HepG2 (cell line): ENCODE measurements around the gene PPRC1. TPM values are rescaled to one million over a fixed set of nuclear protein-coding genes. Genes with fewer than 3 reads are reported as not detected.

ENCODE experiments used
- ATAC-seq: fragments of 200-7000 bp; cut with Tn5 transposase; 3 replicates; pipeline ENCODE4 v1.9.1; 2020; ENCODE audit warnings: mild to moderate bottlenecking, moderate library complexity
- BruUV-seq: library from RNA; stranded (reverse); fragments of 400-500 nt; replicated peaks from 2 replicates; lab custom pipeline; 2021; lab: Mats Ljungman, UMichigan
- CTCF ChIA-PET: fragments of 300-600 bp; formaldehyde crosslinking; extraction: SDS; loops from one replicate; lab custom pipeline; 2021; ENCODE audit warnings: low total read pairs, inconsistent platforms, low intra/inter-chr PET ratio; lab: Yijun Ruan, JAX
- POLR2A ChIA-PET: fragments of 350-600 bp; sonication (Branson Sonifier 250); formaldehyde crosslinking; loops from one replicate; lab custom pipeline; 2020; ENCODE audit warnings: antibody characterized with exemption, inconsistent platforms; lab: Yijun Ruan, JAX
- DNase-seq: peaks from one replicate; pipeline ENCODE4 v3.0.0-alpha.2; 2015; ENCODE audit warnings: low spot score
- FAIRE-seq: peaks from 3 replicates; lab custom pipeline; 2011; peaks lifted over from hg19 to GRCh38; lab: Jason Lieb, UNC
- H2AFZ ChIP-seq: one replicate; pipeline ENCODE4 v1.6.1; 2011; ENCODE audit warnings: low read length, inconsistent platforms
- H3K27ac ChIP-seq: fragments of 300-600 bp; 3 replicates; pipeline ENCODE4 v1.8.0; 2011; ENCODE audit warnings: mixed run types, mild to moderate bottlenecking, mixed read lengths, low read length, inconsistent platforms; ENCODE audit not compliant: insufficient read depth; ENCODE audit errors: extremely low read length
- H3K27me3 ChIP-seq, 2 experiments: fragments of 200-600 bp in 1 of 2; 2 replicates in 1 of 2; 3 replicates in 1 of 2; pipeline versions ENCODE4 v1.6.0 to v1.8.0; 2011; ENCODE audit warnings: low read length in 2 of 2, mild to moderate bottlenecking in 2 of 2, moderate library complexity in 2 of 2, inconsistent platforms in 1 of 2; ENCODE audit not compliant: insufficient read depth in 2 of 2, control insufficient read depth in 1 of 2
- H3K36me3 ChIP-seq, 2 experiments: fragments of 200-600 bp in 1 of 2; replicated peaks in 1 of 2; 2 replicates in 1 of 2; 3 replicates in 1 of 2; pipeline versions ENCODE4 v1.5.1 to v1.8.0; 2011; ENCODE audit warnings: low read length in 2 of 2, inconsistent platforms in 1 of 2; ENCODE audit not compliant: insufficient read depth in 2 of 2, control insufficient read depth in 1 of 2
- H3K4me1 ChIP-seq: 2 replicates; pipeline ENCODE4 v1.5.1; 2012; ENCODE audit warnings: low read length, inconsistent platforms; ENCODE audit not compliant: insufficient read depth
- H3K4me2 ChIP-seq: 2 replicates; pipeline ENCODE4 v1.6.0; 2011; ENCODE audit warnings: low read depth, low read length, inconsistent platforms
- H3K4me3 ChIP-seq, 3 experiments: fragments of 200-600 bp in 1 of 3; sonication (generic), shearing (Covaris generic) in 1 of 3; replicated peaks in 1 of 3; 2 replicates each; pipeline ENCODE4 v1.5.1; 2011 to 2016; ENCODE audit warnings: low read length in 3 of 3, inconsistent platforms in 2 of 3, low read depth in 2 of 3, mild to moderate bottlenecking in 2 of 3, control low read depth in 1 of 3, mixed read lengths in 1 of 3; ENCODE audit not compliant: insufficient read depth in 1 of 3
- H3K79me2 ChIP-seq: one replicate; pipeline ENCODE4 v1.6.1; 2011; ENCODE audit warnings: low read length, inconsistent platforms; ENCODE audit not compliant: insufficient read depth
- H3K9ac ChIP-seq: 2 replicates; pipeline ENCODE4 v1.6.0; 2011; ENCODE audit warnings: mild to moderate bottlenecking, low read depth, low read length, inconsistent platforms; ENCODE audit not compliant: insufficient read depth
- H3K9me3 ChIP-seq: 2 replicates; pipeline ENCODE4 v1.5.1; 2012; ENCODE audit warnings: mild to moderate bottlenecking, low read length
- H4K20me1 ChIP-seq: 2 replicates; pipeline ENCODE4 v1.6.0; 2011; ENCODE audit warnings: inconsistent platforms, mild to moderate bottlenecking, low read length, moderate library complexity; ENCODE audit not compliant: insufficient read depth
- ATRX ChIP-seq: sonication (generic); formaldehyde crosslinking; IDR thresholded peaks from 2 replicates; pipeline ENCODE4 v1.4.0; 2020; ENCODE audit warnings: missing genetic modification reagents, borderline replicate concordance
- CEBPB ChIP-seq: IDR thresholded peaks from 2 replicates; pipeline ENCODE4 v1.6.1; 2011; ENCODE audit warnings: low read depth, low read length, improper control_type of control experiment, borderline replicate concordance
- ESRRA ChIP-seq: sonication (generic); formaldehyde crosslinking; IDR thresholded peaks from 2 replicates; pipeline ENCODE4 v1.5.1; 2020; ENCODE audit warnings: mild to moderate bottlenecking, low read depth, missing genetic modification reagents
- FOXA3 ChIP-seq: IDR thresholded peaks from 2 replicates; pipeline ENCODE4 v1.6.1; 2016; ENCODE audit warnings: missing genetic modification reagents, missing compliant biosample characterization
- FOXK1 ChIP-seq: sonication (generic); formaldehyde crosslinking; IDR thresholded peaks from 2 replicates; pipeline ENCODE4 v1.4.0; 2020; ENCODE audit warnings: low read depth, missing genetic modification reagents, borderline replicate concordance
- NFYB ChIP-seq: sonication (generic); formaldehyde crosslinking; IDR thresholded peaks from 2 replicates; pipeline ENCODE4 v1.4.0; 2020; ENCODE audit warnings: missing genetic modification reagents
- SNRNP70 ChIP-seq: fragments of 200-400 bp; formaldehyde crosslinking; IDR thresholded peaks from 2 replicates; pipeline ENCODE4 v1.6.1; 2017; ENCODE audit warnings: mild to moderate bottlenecking, low read depth, low read length, moderate library complexity
- ZNF569 ChIP-seq: sonication (generic); formaldehyde crosslinking; IDR thresholded peaks from 2 replicates; pipeline ENCODE4 v1.5.0; 2020; ENCODE audit warnings: mild to moderate bottlenecking, missing genetic modification reagents, moderate library complexity, borderline replicate concordance
- ZSCAN12 ChIP-seq: sonication (generic); formaldehyde crosslinking; IDR thresholded peaks from 2 replicates; pipeline ENCODE4 v1.9.0; 2021; ENCODE audit warnings: mild to moderate bottlenecking, missing genetic modification reagents
- WGBS: methylation state at CpG from one replicate; pipeline ENCODE4 v1.1.6; 2017; ENCODE audit warnings: low lambda C conversion rate; 5-methylcytosine and 5-hydroxymethylcytosine counted together
- in situ Hi-C: cut with HindIII; loops from 2 replicates; pipeline ENCODE4 v1.10.0; 2017; ENCODE audit warnings: low pct_unique_long_range_greater_than_20kb; ENCODE audit not compliant: extremely low pct_ligation_motif_present
- intact Hi-C: fragments of 100-400 bp; cut with micrococcal nuclease; formaldehyde crosslinking; loops from one replicate; pipeline ENCODE4 v1.10.0; 2022; ENCODE audit not compliant: unreplicated experiment
- polyA plus RNA-seq, 8 experiments: library from polyadenylated mRNA; depleted of rRNA in 3 of 8; stranded (reverse) in 7 of 8; unstranded in 1 of 8; fragments of >200 nt; fragmentation: Illumina TruSeq in 4 of 8; extraction: Trizol in 4 of 8; gene quantifications; 2 replicates each; pipeline versions ENCODE4 v1.2.1 to v1.2.3, GENCODE V29; 2011 to 2016; ENCODE audit warnings: low read depth in 4 of 8, missing spikeins in 1 of 8, mixed read lengths in 1 of 8; ENCODE audit not compliant: insufficient read depth in 1 of 8
- total RNA-seq, 5 experiments: library from RNA; depleted of rRNA; stranded (reverse); fragments of >200 nt; fragmentation: Illumina TruSeq; extraction: Trizol; gene quantifications; 2 replicates each; pipeline ENCODE4 v1.2.3, GENCODE V29; 2016; ENCODE audit warnings: low read depth in 1 of 5
- TF ChIP-seq, protein P1 (sequence below): sonication (generic); formaldehyde crosslinking; IDR thresholded peaks from 2 replicates; pipeline ENCODE4 v1.4.0; 2020; ENCODE audit warnings: mild to moderate bottlenecking, missing genetic modification reagents
- TF ChIP-seq, protein P2 (sequence below): sonication (generic); formaldehyde crosslinking; IDR thresholded peaks from 2 replicates; pipeline ENCODE4 v1.4.0; 2020; ENCODE audit warnings: mild to moderate bottlenecking, low read depth, missing genetic modification reagents
- TF ChIP-seq, protein P3 (sequence below), 2 experiments: fragments of 450-650 bp in 1 of 2; sonication (generic) in 1 of 2; formaldehyde crosslinking in 1 of 2; IDR thresholded peaks; 2 replicates each; pipeline versions ENCODE4 v1.6.1 to v1.8.0; 2016 to 2022; ENCODE audit warnings: antibody characterized with exemption in 1 of 2, mild to moderate bottlenecking in 1 of 2, missing genetic modification reagents in 1 of 2

PPRC1 gene
- total and polyA plus RNA-seq, 2 of the 13 experiments (the other 11 are each of a cell fraction or from before 2014, with no cell fraction given): 18.7 to 24.2 TPM

DNA sequence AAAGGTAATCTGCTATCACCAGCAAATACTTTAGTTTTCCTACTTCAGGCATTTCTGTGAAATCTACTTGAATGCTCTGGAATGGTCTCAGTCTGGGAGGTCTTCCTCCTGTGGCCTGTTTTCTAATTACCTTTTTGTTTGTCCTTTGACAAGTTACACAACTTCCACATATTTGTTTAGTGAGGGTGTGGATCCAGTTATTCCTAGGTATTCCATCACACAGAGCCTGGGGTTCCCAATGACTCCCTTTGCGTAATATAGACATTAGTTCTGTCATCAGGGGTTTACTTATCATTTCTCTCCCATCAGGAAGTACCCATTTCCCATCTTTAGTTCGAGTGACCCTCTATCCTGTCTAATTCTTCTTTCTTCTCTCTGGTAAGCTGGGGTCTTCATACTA is 65.2 kb downstream of the PPRC1 start:
- CTCF ChIA-PET: no interaction called here
- ATAC-seq (no peak), FAIRE-seq (no peak), DNase-seq (peak; percentile 20)
- H3K9ac ChIP-seq: no peak overlapping the region
- intact Hi-C loops (no loop called here), in situ Hi-C loops (no loop called here)
- no peaks in the 10 kb centered on the region; the same call in 1 of the 2 replicates for H3K9me3 ChIP-seq
- H3K4me1 ChIP-seq: 0 out of 2 replicates have a peak, but pooled peaks cover 4% of the 10 kb centered on the region
- H3K4me2 ChIP-seq: no peak overlapping the region
- no peaks in the 10 kb centered on the region for H4K20me1 ChIP-seq
- no peaks in the 10 kb centered on the region for H3K79me2 ChIP-seq
- 3% methylated on average over 2 of the region's 2 CpGs for WGBS
- BruUV-seq: no TSS peak
- POLR2A ChIA-PET: no interaction called here
- H3K27me3 ChIP-seq: peaks cover 0 to 5% of the 10 kb centered on the region in 2 experiments; a peak in 2 of 5 replicates
- no peak overlapping the region for H2AFZ ChIP-seq
- H3K36me3 ChIP-seq: no peaks in the 10 kb centered on the region
- no peak overlapping the region for H3K27ac ChIP-seq
- no peak overlapping the region for H3K4me3 ChIP-seq
- TF ChIP-seq, protein P1, sequence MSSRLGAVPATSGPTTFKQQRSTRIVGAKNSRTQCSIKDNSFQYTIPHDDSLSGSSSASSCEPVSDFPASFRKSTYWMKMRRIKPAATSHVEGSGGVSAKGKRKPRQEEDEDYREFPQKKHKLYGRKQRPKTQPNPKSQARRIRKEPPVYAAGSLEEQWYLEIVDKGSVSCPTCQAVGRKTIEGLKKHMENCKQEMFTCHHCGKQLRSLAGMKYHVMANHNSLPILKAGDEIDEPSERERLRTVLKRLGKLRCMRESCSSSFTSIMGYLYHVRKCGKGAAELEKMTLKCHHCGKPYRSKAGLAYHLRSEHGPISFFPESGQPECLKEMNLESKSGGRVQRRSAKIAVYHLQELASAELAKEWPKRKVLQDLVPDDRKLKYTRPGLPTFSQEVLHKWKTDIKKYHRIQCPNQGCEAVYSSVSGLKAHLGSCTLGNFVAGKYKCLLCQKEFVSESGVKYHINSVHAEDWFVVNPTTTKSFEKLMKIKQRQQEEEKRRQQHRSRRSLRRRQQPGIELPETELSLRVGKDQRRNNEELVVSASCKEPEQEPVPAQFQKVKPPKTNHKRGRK (CRISPR knock-in tag): no peak
- TF ChIP-seq ZNF569 (CRISPR knock-in tag) (no peak), ESRRA (no peak), ZSCAN12 (no peak), ATRX (CRISPR knock-in tag) (no peak), FOXA3 (CRISPR knock-in tag) (peak; percentile 8; the same call in 1 of the 2 replicates), FOXK1 (CRISPR knock-in tag) (no peak), SNRNP70 (no peak), CEBPB (peak; percentile 22; the same call in 1 of the 2 replicates), NFYB (CRISPR knock-in tag) (no peak)
- TF ChIP-seq, protein P2, sequence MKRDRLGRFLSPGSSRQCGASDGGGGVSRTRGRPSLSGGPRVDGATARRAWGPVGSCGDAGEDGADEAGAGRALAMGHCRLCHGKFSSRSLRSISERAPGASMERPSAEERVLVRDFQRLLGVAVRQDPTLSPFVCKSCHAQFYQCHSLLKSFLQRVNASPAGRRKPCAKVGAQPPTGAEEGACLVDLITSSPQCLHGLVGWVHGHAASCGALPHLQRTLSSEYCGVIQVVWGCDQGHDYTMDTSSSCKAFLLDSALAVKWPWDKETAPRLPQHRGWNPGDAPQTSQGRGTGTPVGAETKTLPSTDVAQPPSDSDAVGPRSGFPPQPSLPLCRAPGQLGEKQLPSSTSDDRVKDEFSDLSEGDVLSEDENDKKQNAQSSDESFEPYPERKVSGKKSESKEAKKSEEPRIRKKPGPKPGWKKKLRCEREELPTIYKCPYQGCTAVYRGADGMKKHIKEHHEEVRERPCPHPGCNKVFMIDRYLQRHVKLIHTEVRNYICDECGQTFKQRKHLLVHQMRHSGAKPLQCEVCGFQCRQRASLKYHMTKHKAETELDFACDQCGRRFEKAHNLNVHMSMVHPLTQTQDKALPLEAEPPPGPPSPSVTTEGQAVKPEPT (CRISPR knock-in tag): no peak
- TF ChIP-seq, protein P3, sequence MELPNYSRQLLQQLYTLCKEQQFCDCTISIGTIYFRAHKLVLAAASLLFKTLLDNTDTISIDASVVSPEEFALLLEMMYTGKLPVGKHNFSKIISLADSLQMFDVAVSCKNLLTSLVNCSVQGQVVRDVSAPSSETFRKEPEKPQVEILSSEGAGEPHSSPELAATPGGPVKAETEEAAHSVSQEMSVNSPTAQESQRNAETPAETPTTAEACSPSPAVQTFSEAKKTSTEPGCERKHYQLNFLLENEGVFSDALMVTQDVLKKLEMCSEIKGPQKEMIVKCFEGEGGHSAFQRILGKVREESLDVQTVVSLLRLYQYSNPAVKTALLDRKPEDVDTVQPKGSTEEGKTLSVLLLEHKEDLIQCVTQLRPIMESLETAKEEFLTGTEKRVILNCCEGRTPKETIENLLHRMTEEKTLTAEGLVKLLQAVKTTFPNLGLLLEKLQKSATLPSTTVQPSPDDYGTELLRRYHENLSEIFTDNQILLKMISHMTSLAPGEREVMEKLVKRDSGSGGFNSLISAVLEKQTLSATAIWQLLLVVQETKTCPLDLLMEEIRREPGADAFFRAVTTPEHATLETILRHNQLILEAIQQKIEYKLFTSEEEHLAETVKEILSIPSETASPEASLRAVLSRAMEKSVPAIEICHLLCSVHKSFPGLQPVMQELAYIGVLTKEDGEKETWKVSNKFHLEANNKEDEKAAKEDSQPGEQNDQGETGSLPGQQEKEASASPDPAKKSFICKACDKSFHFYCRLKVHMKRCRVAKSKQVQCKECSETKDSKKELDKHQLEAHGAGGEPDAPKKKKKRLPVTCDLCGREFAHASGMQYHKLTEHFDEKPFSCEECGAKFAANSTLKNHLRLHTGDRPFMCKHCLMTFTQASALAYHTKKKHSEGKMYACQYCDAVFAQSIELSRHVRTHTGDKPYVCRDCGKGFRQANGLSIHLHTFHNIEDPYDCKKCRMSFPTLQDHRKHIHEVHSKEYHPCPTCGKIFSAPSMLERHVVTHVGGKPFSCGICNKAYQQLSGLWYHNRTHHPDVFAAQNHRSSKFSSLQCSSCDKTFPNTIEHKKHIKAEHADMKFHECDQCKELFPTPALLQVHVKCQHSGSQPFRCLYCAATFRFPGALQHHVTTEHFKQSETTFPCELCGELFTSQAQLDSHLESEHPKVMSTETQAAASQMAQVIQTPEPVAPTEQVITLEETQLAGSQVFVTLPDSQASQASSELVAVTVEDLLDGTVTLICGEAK (IDR thresholded peaks at IDR 0.05): no peak
- TF ChIP-seq, protein P3 (CRISPR knock-in tag; IDR thresholded peaks at IDR 0.05): no peak
